ENCODE data around the gene DDI1.

GRCh38 chr11:104005234-104005855 lies 31.1 kb upstream of the DDI1 start:
- no peak for TF ChIP-seq POLR2A (IDR thresholded peaks at IDR 0.05)
- no peak for TF ChIP-seq CTCF (IDR thresholded peaks at IDR 0.05)

All from uterus (tissue), 2 donors.